Epidermal melanocyte (primary cell): ENCODE results near the gene CENPT.
"Not testable (repeated sequence)": the region's sequence is repeated elsewhere in the genome, so short reads cannot be mapped to it uniquely, and the experiment has no call there.

Experiments used
- DNase-seq: peaks from one replicate; pipeline ENCODE4 v3.0.0; 2011; ENCODE audit warnings: low spot score; ENCODE audit not compliant: insufficient read length

Gene CENPT

DNA sequence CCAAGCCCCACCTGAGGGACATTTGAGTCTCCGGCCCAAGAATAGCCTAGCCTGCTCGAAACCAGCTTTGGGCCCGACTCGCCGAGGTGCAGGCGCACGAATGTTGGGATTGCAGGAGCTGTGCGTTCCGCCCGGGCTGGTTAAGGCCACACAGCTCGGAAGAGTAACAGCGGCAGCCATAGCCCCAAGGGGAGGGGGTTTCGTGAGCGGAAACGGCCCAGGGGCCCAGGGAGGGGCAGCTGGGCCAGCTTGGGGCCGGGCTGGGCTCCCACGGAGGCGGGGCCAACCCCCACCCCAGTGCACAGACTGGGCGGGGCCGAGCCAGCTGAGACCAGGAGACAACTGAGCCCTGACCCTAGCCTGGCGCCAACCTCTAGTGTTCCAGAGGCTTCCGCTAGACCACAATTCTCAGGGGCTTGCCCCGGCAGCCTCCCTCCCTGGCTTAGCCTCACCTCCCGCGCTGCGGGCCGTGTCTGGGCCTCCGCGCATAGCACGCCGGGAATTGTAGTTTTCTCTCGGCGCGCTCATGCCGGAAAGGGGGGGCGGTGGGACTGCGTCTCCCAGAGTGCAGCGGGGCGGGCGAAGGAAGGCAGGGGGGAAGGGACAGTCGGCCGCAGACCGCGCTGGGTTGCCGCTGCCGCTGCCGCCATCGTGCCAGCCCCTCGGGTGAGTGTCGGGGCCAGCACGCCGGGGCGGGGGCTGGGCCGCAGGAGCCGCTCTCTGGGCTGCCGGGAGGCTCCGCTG is 1.0 kb downstream of the CENPT start, which contains the start of gene NUTF2:
NUTF2 (plus strand) TSS at position 614 of the 744 bp plus-strand sequence. CDS start 18,198 bp downstream, outside the sequence.
- peak; percentile 96 for DNase-seq

DNA sequence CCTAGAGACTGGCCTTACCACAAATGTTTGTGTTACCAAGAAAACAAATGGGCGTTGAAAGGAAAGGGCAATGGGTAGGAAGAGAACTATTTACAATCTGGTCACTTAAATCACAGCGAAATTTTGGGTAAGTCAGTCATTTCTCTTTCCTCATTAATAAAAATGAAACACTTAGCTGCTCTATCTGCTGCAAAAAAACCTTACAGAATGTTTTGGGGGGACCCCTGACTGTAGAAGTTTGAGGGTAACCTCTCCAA is 1.5 kb downstream of the CENPT start:
- no peak for DNase-seq

DNA sequence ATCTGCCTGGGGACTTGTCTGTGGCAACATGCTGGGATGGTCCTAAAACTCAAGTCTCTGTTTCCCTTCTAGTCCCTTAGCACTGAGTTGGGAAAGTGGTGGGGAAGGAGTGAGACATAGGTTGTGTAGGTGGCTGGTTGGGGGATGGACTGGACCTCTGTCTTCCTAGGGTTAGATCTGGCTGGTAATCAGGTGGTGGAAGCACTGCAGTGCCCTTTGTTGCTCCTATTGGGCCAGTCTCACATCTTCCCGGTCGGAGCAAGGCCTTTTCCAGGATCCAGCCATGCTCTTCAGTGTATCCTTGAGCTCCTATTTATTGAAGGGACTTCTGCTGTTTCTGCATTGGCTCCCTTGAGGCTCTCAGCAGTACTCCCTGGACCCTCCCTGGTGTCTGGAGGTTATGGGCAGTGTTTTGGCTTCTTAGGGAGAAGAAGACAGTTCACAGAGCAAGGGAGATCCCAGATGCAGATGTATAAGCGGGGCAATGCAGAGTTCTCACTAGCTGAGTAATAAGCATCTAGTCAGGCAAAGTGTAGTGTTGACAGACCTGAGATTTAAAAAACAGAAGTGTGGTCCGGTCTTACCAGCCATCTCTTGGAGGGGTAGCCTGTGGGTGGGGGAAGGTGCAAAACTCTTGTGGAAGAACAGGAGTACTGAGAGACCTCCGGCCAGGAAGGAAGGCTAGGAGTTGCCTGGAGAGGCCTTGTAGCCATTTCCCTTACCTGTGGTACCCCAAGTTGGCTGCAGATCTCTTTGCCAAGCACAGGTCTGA is 2.0 kb downstream of the CENPT start:
- DNase-seq, result no peak

DNA sequence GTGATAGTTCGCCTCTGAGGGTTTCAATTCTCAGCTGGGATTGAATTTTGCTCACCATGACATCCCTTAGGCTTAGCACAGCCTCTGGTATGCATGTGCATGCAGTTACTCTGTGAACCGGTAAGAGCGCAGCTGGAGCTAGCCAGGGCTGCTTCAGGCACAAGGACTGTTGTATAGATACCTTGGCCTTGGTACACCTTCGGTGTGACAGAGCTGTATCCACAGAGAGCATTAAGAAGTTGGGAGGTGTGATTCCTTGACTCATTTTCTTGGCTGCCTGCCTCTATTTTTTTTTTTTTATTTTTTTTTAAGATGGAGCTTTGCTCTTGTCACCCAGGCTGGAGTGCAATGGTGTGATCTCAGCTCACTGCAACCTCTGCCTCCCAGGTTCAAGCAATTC is 3.0 kb downstream of the CENPT start:
- no peak for DNase-seq

DNA sequence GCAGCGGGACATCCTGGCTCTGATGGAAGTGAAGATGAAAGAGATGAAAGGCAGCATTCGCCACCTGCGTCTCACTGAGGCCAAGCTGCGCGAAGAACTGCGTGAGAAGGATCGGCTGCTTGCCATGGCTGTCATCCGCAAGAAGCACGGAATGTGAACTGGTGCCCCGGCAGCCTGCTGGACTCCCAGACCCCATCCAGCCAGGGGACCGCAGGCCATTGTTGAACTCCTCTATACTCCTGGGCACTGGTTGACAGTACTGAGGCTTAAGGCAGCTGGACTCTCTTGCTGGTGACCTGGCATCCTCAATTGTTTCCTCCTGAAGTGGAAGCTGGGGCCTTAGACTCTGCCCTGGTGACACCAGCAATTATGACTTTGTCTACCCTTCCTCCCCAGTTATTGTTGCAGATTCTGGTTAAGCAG is 4.1 kb downstream of the CENPT start:
- no peak for DNase-seq

DNA sequence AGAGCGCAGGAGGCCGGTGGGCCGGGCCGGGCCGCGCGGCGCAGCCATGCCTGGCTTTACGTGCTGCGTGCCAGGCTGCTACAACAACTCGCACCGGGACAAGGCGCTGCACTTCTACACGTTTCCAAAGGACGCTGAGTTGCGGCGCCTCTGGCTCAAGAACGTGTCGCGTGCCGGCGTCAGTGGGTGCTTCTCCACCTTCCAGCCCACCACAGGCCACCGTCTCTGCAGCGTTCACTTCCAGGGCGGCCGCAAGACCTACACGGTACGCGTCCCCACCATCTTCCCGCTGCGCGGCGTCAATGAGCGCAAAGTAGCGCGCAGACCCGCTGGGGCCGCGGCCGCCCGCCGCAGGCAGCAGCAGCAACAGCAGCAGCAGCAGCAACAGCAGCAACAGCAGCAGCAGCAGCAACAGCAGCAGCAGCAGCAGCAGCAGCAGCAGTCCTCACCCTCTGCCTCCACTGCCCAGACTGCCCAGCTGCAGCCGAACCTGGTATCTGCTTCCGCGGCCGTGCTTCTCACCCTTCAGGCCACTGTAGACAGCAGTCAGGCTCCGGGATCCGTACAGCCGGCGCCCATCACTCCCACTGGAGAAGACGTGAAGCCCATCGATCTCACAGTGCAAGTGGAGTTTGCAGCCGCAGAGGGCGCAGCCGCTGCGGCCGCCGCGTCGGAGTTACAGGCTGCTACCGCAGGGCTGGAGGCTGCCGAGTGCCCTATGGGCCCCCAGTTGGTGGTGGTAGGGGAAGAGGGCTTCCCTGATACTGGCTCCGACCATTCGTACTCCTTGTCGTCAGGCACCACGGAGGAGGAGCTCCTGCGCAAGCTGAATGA is 4.8 kb downstream of the CENPT start:
- DNase-seq, result peak; percentile 36

DNA sequence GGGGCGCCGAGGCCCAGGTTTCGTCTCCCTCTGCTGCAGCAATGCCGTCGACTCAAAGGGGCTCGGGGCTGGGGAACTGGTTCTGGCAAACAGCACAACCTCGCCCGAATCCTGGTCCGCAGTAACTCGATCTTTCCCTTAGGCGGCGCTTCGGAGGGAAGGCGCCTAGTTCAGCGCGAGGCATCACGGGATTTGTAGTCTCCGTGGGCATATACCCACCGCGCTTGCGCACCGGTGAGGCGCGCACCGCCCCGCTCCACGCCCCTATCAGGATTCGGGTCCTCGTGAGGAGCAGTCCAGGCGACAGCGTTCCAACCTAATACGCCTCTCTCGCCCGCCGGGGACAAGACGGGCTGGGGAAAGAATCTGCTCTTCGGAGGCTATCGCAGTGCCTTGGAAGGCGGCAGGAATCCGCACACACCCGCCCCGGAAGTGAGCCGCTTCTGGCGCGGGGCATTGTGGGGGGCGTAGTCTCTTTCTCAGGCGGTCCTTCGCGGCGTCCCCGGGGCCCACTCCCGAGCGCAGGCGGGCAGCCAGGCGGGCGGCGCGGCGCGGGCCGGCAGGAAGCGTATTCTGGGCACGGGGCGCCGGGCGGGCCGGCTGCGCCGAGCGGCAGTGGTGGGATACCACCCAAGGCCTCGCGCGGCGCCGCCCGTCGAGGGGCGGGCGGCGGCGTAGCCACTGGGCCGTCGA is 5.5 kb downstream of the CENPT start, which contains the start of gene THAP11:
THAP11 (plus strand) TSS at position 505 of the 693 bp plus-strand sequence. CDS start 235 bp downstream, outside the sequence.
- DNase-seq, result peak; percentile 98

DNA sequence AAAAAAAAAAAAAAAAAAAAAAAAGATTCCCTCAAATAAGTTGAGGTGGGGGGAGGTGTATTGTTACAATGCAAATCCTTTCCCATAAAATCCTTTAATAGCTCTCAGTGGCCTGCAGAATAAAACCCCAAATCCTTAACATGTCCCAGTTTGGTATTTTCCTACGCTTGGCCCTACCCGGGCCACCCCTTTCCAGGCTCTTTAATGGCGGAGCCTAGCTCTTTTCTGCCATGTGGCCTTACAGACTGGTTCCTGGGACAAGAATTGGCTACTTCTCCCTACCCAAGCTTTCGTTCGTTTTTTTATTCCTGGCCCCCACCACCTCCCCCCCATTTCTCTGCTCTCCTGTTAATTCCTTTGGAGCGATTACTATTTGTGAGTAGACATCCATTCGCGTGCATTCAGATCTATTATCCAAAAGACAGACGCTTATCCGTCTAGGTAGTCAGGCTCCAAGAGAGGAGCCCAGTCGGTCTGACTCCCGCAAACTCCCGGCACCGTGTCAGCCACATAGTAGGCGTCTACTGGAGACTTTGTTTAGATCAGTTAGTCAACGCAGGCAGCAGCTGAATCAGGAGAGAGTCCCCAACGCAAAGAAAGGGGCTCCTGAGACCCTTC is 6.2 kb downstream of the CENPT start:
- no peak for DNase-seq

DNA sequence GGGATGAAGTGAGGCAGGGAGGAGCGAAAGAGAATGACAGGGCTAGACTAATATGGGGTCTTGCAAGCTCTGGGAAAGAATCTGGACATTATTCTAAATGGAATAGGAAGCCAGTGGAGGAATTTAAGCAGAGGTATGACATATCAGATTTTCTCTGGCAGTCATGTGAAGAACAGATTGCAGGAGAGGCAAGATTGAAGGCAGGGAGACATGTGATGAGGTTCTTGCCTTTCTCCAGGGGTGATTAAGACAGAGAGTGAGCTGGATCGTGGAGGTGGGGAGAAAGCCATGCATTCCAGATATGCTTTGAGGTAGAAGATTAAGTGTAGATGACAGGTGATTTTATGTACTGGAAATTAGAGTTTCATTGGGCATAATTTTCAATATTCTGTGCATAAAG is 9.7 kb downstream of the CENPT start:
- DNase-seq, result no peak

DNA sequence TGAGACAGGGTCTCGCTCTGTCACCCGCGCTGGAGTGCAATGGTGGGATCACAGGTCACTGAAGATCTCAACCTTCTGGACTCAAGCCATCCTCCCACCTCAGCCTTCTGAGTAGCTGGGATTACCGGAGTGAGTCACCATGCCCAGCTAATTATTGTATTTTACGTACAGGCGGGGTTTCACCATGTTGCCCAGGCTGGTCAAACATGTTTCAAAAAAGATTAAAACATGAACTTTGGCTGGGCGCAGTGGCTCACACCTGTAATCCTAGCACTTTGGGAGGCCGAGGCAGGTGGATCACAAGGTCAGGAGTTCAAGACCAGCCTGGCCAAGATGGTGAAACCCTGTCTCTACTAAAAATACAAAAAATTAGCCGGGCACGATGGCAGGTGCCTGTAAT is 10.3 kb downstream of the CENPT start:
- DNase-seq, result not testable (repeated sequence)

DNA sequence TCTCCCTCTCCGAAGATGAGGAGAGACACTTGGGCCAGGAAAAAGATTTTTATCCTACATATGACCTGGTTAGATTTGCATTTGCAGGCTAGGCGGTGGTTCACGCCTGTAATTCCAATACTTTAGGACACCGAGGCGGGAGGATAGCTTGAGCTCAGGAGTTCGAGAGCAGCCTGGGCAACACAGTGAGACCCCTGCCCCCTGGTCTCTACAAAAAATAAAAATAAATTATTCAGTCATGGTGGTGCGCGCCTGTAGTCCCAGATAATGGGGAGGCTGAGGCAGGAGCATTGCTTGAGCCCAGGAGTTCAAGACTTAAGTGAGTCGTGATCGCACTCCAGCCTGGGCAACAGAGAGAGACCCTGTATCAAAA is 13.3 kb downstream of the CENPT start:
- DNase-seq, result no peak

DNA sequence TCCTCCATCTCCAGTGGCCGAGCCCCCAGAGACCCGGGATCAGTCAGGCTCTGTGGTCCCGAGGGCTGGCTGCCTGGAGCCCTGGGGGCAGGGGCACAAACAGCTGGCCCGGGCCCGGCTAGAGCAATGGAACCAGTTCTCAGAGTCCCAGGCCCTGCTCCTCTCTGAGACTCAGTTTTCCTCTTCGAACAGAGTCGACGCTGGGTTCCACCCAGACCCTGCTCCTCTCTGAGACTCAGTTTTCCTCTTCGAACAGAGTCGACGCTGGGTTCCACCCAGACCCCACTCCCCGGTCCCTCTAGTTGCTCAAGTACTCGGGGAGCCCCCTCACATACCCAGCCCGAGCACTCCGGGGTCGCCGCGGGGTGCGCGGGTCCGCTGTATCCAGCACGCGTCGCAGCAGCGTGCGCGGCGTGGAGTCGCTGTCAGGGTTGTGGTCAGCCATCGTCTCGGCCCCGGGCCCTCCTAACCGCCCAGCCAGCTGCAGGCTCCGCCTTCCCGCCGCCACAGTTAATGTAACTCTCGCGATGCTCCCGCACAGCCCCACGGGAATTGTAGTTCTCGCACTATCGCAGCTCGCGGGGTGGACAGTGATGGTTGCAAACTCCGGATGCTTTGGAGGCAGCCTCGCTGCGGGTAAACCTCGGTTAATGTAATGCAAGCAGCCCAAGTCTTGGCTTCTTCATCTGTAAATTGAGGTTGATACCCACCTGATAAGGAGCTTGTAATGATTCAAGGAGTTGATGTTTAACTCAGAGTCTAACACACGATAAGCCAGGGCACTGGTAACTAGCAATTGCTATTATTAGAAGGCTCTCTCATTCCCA is 13.9 kb downstream of the CENPT start:
- DNase-seq, result peak; percentile 96

DNA sequence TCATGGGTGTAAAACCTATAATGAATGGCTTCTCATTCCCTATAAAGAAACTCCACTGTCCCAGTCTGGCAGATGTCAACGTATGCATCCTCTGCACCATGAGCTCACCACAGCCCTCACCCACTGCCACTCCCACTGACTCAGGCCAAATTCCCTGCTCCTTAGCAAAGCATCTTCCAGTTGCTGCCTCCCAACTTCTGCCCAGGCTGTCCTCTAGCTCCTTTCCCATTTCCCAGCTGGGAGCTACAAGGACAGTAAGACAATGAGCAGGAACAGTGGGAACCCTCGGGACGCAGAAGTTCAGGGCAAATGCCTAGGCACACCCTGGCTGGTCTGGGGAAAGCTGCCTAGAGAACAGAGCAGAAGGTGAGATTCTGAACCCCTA is 14.5 kb downstream of the CENPT start:
- no peak for DNase-seq

DNA sequence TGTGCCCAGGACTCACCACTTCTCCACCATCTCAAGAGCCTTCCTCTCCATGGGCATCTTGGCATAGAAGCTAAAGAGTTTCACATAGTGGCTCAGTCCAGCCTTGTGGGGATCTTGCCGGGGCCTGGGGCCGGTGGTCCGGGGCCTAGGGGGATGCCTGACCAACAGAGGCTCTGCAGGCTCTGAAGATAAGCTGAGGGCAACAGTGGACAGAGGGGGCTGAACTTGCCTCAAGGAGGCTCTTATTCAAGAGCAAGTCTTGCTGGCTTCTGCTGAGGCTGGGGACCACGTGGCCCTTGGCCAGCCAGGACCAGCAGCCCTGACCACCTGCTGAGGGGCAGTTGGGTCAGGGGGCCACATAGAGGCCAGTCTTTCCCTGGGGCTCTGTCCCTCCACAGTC is 18.8 kb downstream of the CENPT start:
- no peak for DNase-seq

DNA sequence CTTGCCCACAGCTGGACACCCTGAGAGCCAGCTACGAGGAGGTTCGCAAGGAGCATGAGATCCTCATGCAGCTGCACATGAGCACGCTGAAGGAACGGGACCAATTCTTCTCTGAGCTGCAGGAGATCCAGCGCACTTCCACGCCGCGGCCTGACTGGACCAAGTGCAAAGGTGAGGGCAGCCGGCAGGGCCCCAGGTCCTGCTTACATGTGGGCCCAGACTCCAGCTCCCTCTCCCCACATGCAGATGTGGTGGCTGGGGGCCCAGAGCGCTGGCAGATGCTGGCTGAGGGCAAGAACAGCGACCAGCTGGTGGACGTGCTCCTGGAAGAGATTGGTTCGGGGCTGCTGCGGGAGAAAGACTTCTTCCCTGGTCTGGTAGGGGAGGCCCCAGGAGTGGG is 21.6 kb downstream of the CENPT start:
- DNase-seq, result no peak

DNA sequence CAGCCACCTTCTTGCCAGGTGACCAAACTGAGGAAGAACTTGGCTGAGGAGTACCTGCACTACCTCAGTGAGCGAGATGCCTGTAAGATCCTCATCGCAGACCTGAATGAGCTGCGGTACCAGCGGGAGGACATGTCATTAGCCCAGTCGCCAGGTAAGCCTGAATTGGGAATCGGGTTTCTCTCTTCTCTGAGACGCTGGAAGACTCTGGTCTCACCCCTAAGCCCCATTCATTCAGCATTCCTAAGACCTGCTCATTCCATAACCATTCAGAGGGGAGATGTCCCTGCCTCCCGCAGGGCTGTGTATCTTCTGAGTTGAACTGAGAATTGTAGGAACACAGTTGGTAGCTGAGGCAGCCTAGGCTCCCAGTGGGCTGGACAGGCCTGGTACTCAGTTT is 22.4 kb downstream of the CENPT start:
- no peak for DNase-seq

DNA sequence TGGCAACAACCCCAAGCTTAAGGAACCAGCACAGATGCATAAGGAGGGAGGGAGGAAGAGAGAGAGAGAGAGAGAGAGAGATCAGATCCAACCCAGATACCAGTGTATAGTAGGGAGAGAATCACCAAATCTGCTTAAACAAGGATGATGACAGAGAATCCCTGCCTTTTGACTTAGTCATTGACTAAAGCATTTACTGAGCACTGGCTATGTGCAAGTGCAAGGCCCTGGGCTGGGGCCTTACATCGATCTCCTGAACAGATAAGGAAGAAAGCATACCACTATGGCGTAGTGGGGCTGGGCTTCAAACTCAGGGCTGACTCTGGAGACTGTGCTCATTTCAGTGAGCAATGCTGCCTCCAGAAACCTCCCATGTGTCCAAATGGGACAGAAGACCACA is 25.0 kb downstream of the CENPT start:
- no peak for DNase-seq

DNA sequence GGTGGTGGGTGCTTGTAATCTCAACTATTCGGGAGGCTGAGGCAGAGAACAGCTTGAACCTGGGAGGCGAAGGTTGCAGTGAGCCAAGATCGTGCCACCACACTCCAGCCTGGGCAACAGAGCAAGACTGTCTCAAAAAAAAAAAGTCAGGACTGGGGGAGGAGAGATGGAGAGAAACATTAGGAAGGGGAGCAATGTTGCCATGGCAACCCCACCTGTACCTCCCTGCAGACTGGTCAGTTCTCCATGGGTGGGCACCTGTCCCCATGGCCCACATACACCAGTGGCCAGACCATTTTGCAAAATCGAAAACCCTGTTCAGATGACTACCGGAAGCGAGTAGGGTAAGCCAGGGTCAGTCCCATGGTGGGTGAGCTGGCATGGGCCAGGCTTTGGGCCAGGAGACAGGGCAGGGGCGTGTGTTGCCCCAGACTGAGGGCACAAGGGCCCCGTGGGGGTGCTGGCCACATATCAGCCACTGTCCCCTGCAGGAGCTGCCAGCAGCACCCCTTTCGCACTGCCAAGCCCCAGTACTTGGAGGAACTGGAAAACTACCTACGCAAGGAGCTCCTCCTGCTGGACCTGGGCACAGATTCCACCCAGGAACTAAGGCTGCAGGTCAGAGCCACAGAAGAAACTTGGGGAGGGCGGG is 26.8 kb downstream of the CENPT start:
- DNase-seq, result no peak

DNA sequence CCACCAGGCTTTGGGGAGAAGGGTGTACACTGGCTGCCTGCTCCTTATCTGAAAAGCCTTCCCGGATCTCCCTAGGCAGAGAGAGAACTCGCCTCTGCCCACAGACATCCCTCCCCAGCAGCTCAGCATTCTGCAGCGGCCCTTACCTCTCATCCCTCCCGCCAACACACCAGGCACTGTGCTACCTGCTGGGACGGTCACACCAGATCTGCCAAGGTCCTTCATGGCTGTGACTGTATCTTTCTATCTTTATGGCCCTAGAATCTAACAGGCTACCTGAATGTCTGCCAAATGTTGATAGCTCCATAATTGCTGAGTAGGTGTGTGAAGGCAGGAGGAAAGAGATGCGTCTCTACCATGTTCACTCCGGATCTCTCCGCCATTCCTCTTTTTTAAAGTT is 32.9 kb downstream of the CENPT start:
- DNase-seq, result no peak

DNA sequence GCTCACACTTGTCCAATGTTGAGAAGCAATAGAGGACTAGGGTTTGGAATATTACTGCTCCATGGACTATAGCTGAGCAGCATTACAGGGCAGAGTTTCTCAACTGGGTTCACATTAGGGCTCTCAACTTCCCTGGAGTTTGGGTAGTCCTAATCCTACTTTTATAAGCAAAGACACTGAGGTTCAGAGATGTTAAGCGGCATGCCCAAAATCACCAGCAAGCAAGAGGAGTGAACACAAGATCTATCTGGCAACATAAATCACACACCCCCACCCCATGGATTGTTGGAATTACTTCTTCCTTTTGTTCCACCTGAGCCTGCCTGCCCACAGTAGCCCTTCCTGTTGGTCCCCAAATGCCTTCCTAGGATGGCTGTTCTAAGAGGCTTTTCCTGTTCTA is 35.6 kb downstream of the CENPT start:
- DNase-seq, result no peak
